ENCODE results near the gene EHD1. TPM values are rescaled to one million over a fixed set of nuclear protein-coding genes. Genes with fewer than 3 reads are reported as not detected.
A peak's percentile ranks its signal among the peaks of the same experiment; 100 is the strongest.

EHD1 gene
- total RNA-seq, 1 donor from 2014 or later: 19.8 TPM

GRCh38 chr11:64892411-64892831, 14.0 kb upstream of the EHD1 start:
- Histone ChIP-seq H3K27ac (no peak overlapping the region), H3K9ac (no peak overlapping the region), H3K27me3 (no peaks in the 10 kb centered on the region), H2AFZ (replicated peaks) (no peak overlapping the region), H3K36me3 (no peaks in the 10 kb centered on the region), H3K4me1 (peaks cover 12% of the 10 kb centered on the region), H4K20me1 (ENCODE audit: low read depth) (peaks cover 5% of the 10 kb centered on the region), H3K4me3 (no peak overlapping the region), H3K79me2 (ENCODE audit: low read depth) (no peaks in the 10 kb centered on the region), H3K4me2 (no peak overlapping the region), H3K9me3 (ENCODE audit: low read depth) (no peaks in the 10 kb centered on the region), H3F3A (ENCODE audit: low read depth) (peaks cover under 1% of the 10 kb centered on the region)
- Mint-ChIP-seq H3K4me1 (peaks cover 10% of the 10 kb centered on the region), H3K9me3 (no peaks in the 10 kb centered on the region), H3K27me3 (ENCODE audit: insufficient read depth, low read depth) (peaks cover 5% of the 10 kb centered on the region), H3K36me3 (no peaks in the 10 kb centered on the region), H3K4me3 (peak overlapping the region; percentile 14), H3K27ac (peak overlapping the region; percentile 77)
- TF ChIP-seq EZH2 (IDR thresholded peaks at IDR 0.05): no peak
- no peak for TF ChIP-seq CTCF (IDR thresholded peaks at IDR 0.05)
- no peak for TF ChIP-seq EZH2phosphoT487 (IDR thresholded peaks at IDR 0.05)
- DNase-seq (ENCODE audit: low spot score): no peak

- H3K79me2 ChIP-seq (ENCODE audit: low read depth): no peaks in the 10 kb centered on the region
- Mint-ChIP-seq H3K27ac (peak overlapping the region; percentile 77), H3K36me3 (no peaks in the 10 kb centered on the region), H3K4me1 (peaks cover 12% of the 10 kb centered on the region), H3K4me3 (peak overlapping the region; percentile 14), H3K9me3 (no peaks in the 10 kb centered on the region), H3K27me3 (ENCODE audit: insufficient read depth, low read depth) (peaks cover 5% of the 10 kb centered on the region)
- no peak overlapping the region for H3K4me3 ChIP-seq
- no peak overlapping the region for H3K4me2 ChIP-seq
- no peak for TF ChIP-seq EZH2 (IDR thresholded peaks at IDR 0.05)
- no peak for TF ChIP-seq EZH2phosphoT487 (IDR thresholded peaks at IDR 0.05)
- TF ChIP-seq CTCF (IDR thresholded peaks at IDR 0.05): no peak
- no peak overlapping the region for H3K27ac ChIP-seq
- no peaks in the 10 kb centered on the region for H3K36me3 ChIP-seq
- H3K27me3 ChIP-seq: no peaks in the 10 kb centered on the region
- peaks cover 5% of the 10 kb centered on the region for H4K20me1 ChIP-seq (ENCODE audit: low read depth)
- no peaks in the 10 kb centered on the region for H3K9me3 ChIP-seq (ENCODE audit: low read depth)
- peaks cover 12% of the 10 kb centered on the region for H3K4me1 ChIP-seq
- no peak for DNase-seq (ENCODE audit: low spot score)
- H2AFZ ChIP-seq (replicated peaks): no peak overlapping the region
- peaks cover 3% of the 10 kb centered on the region for H3F3A ChIP-seq (ENCODE audit: low read depth)
- H3K9ac ChIP-seq: no peak overlapping the region
Observed at GRCh38 chr11:64891880-64892279, 13.5 kb upstream of the EHD1 start.

GRCh38 chr11:64891215-64891848, 12.9 kb upstream of the EHD1 start:
- TF ChIP-seq CTCF (IDR thresholded peaks at IDR 0.05) (no peak), EZH2phosphoT487 (IDR thresholded peaks at IDR 0.05) (no peak), EZH2 (IDR thresholded peaks at IDR 0.05) (no peak)
- Mint-ChIP-seq H3K36me3 (no peaks in the 10 kb centered on the region), H3K4me1 (peaks cover 12% of the 10 kb centered on the region), H3K27ac (no peak overlapping the region), H3K9me3 (no peaks in the 10 kb centered on the region), H3K4me3 (no peak overlapping the region), H3K27me3 (ENCODE audit: insufficient read depth, low read depth) (peaks cover 5% of the 10 kb centered on the region)
- Histone ChIP-seq H3K27me3 (no peaks in the 10 kb centered on the region), H3K36me3 (no peaks in the 10 kb centered on the region), H3K4me3 (no peak overlapping the region), H3K79me2 (ENCODE audit: low read depth) (no peaks in the 10 kb centered on the region), H3K9ac (no peak overlapping the region), H3F3A (ENCODE audit: low read depth) (peaks cover 3% of the 10 kb centered on the region), H3K4me2 (no peak overlapping the region), H3K27ac (no peak overlapping the region), H3K9me3 (ENCODE audit: low read depth) (no peaks in the 10 kb centered on the region), H3K4me1 (peaks cover 12% of the 10 kb centered on the region), H4K20me1 (ENCODE audit: low read depth) (peaks cover 5% of the 10 kb centered on the region), H2AFZ (replicated peaks) (no peak overlapping the region)
- DNase-seq (ENCODE audit: low spot score): no peak

Measured in neural progenitor cell (in vitro differentiated cells).